HCT116 (cell line): ENCODE measurements around the gene IL10RB. TPM values are rescaled to one million over a fixed set of nuclear protein-coding genes. Genes with fewer than 3 reads are reported as not detected.

Experiments
- ATAC-seq: fragments of 200-7000 bp; cut with Tn5 transposase; 2 replicates; pipeline ENCODE4 v1.9.1; 2020; ENCODE audit warnings: mild to moderate bottlenecking, moderate library complexity
- BruUV-seq: library from RNA; stranded (reverse); fragments of 400-500 nt; replicated peaks from 2 replicates; lab custom pipeline; 2021; lab: Mats Ljungman, UMichigan
- CTCF ChIA-PET: fragments of 300-600 bp; sonication (Branson Sonifier 250); formaldehyde crosslinking; loops from one replicate; lab custom pipeline; 2021; ENCODE audit warnings: antibody characterized with exemption; lab: Charles Lee
- POLR2A ChIA-PET: fragments of 300-600, 350-600 bp; sonication (Branson Sonifier 250); formaldehyde crosslinking; loops from one replicate; lab custom pipeline; 2021; ENCODE audit warnings: antibody characterized with exemption; lab: Charles Lee
- RAD21 ChIA-PET, 2 experiments: fragments of 300-600 bp; sonication (Branson Sonifier 250); formaldehyde crosslinking; loops; one replicate each; lab custom pipeline; 2023; ENCODE audit warnings: low total read pairs in 2 of 2; ENCODE audit not compliant: uncharacterized antibody in 2 of 2, unreplicated experiment in 2 of 2, low non-redundant PET in 1 of 2; lab: Charles Lee
- DNase-seq: peaks from one replicate; pipeline ENCODE4 v3.0.0-alpha.2; 2010; ENCODE audit warnings: low read depth, low spot score
- H2AFZ ChIP-seq: fragments of 200-600 bp; shearing (Covaris generic), sonication (generic); 2 replicates; pipeline ENCODE4 v1.6.1; 2017; ENCODE audit warnings: low read depth, mixed run types, mixed read lengths, antibody characterized with exemption, low read length; ENCODE audit not compliant: poor library complexity, severe bottlenecking
- H3K27ac ChIP-seq: 2 replicates; pipeline ENCODE4 v1.5.1; 2012; ENCODE audit warnings: low read depth, low read length
- H3K27me3 ChIP-seq: fragments of 200-600 bp; sonication (generic); 2 replicates; pipeline ENCODE4 v1.6.1; 2016; ENCODE audit warnings: mixed run types, low read length, mixed read lengths; ENCODE audit not compliant: insufficient read depth
- H3K36me3 ChIP-seq, 2 experiments: fragments of 200-500 bp in 1 of 2; fragments of 200-600 bp in 1 of 2; sonication (Bioruptor generic) in 1 of 2; sonication (generic) in 1 of 2; 2 replicates each; pipeline versions ENCODE4 v1.5.1 to v1.6.1; 2014 to 2016; ENCODE audit warnings: low read length in 2 of 2, inconsistent platforms in 1 of 2, mixed read lengths in 1 of 2, mixed run types in 1 of 2; ENCODE audit not compliant: insufficient read depth in 2 of 2, control insufficient read depth in 1 of 2
- H3K4me1 ChIP-seq, 2 experiments: fragments of 200-600 bp in 1 of 2; sonication (generic) in 1 of 2; 2 replicates each; pipeline versions ENCODE4 v1.5.1 to v1.6.1; 2012 to 2017; ENCODE audit warnings: low read length in 2 of 2, inconsistent platforms in 1 of 2, mild to moderate bottlenecking in 1 of 2, mixed read lengths in 1 of 2, mixed run types in 1 of 2, moderate library complexity in 1 of 2; ENCODE audit not compliant: insufficient read depth in 2 of 2, control insufficient read depth in 1 of 2
- H3K4me2 ChIP-seq: fragments of 200-600 bp; sonication (generic); 2 replicates; pipeline ENCODE4 v1.6.1; 2017; ENCODE audit warnings: mixed run types, low read length, mixed read lengths
- H3K4me3 ChIP-seq, 2 experiments: fragments of 200-600 bp in 1 of 2; sonication (generic) in 1 of 2; replicated peaks in 1 of 2; 2 replicates each; pipeline ENCODE4 v1.5.1; 2011 to 2016; ENCODE audit warnings: low read length in 2 of 2, control low read depth in 1 of 2, low read depth in 1 of 2, mild to moderate bottlenecking in 1 of 2, mixed read lengths in 1 of 2, mixed run types in 1 of 2
- H3K79me2 ChIP-seq: fragments of 200-600 bp; sonication (generic); 2 replicates; pipeline ENCODE4 v1.6.1; 2017; ENCODE audit warnings: mild to moderate bottlenecking, mixed run types, low read length, moderate library complexity, mixed read lengths; ENCODE audit not compliant: insufficient read depth
- H3K9ac ChIP-seq: fragments of 200-600 bp; sonication (generic); 2 replicates; pipeline ENCODE4 v1.6.1; 2016; ENCODE audit warnings: low read length, mixed read lengths
- H3K9me2 ChIP-seq: fragments of 200-600 bp; sonication (generic), shearing (Covaris generic); 2 replicates; pipeline ENCODE4 v1.6.1; 2017; ENCODE audit warnings: mixed run types, mild to moderate bottlenecking, moderate library complexity; ENCODE audit not compliant: insufficient read depth
- H3K9me3 ChIP-seq, 2 experiments: fragments of 200-500 bp in 1 of 2; fragments of 200-600 bp in 1 of 2; sonication (Bioruptor generic) in 1 of 2; sonication (generic) in 1 of 2; 2 replicates each; pipeline ENCODE4 v1.6.1; 2014 to 2017; ENCODE audit warnings: low read length in 2 of 2, mixed read lengths in 2 of 2, inconsistent platforms in 1 of 2, low read depth in 1 of 2, mild to moderate bottlenecking in 1 of 2, mixed run types in 1 of 2, moderate library complexity in 1 of 2; ENCODE audit not compliant: control insufficient read depth in 1 of 2, insufficient read depth in 1 of 2
- H4K20me1 ChIP-seq: fragments of 200-600 bp; sonication (generic), shearing (Covaris generic); 2 replicates; pipeline ENCODE4 v1.6.1; 2017; ENCODE audit warnings: mixed run types, mild to moderate bottlenecking, moderate library complexity; ENCODE audit not compliant: insufficient read depth
- CEBPB ChIP-seq: IDR thresholded peaks from 2 replicates; pipeline ENCODE4 v1.6.1; 2012; ENCODE audit warnings: low read depth
- CTCF ChIP-seq, 3 experiments: fragments of 200-600 bp in 1 of 3; sonication (generic) in 1 of 3; IDR thresholded peaks in 2 of 3; conservative IDR thresholded peaks in 1 of 3; 2 replicates each; pipeline ENCODE4 v1.5.1; 2012 to 2017; ENCODE audit warnings: low read depth in 2 of 3, low read length in 2 of 3, antibody characterized with exemption in 1 of 3, borderline replicate concordance in 1 of 3, control low read depth in 1 of 3, mild to moderate bottlenecking in 1 of 3, mixed read lengths in 1 of 3, mixed run types in 1 of 3, moderate library complexity in 1 of 3; ENCODE audit not compliant: insufficient read depth in 1 of 3
- FOSL1 ChIP-seq: IDR thresholded peaks from 2 replicates; pipeline ENCODE4 v1.6.1; 2012; ENCODE audit warnings: low read depth
- SRF ChIP-seq: IDR thresholded peaks from 2 replicates; pipeline ENCODE4 v1.6.1; 2012; ENCODE audit warnings: low read depth
- intact Hi-C: fragments of 100-400 bp; cut with micrococcal nuclease; formaldehyde crosslinking; loops from 2 replicates; pipeline ENCODE4 v1.10.0; 2022
- total RNA-seq: library from RNA; stranded (reverse); gene quantifications from one replicate; pipeline ENCODE4 v1.2.1, GENCODE V29; 2021; ENCODE audit not compliant: unreplicated experiment

The IL10RB gene
- total RNA-seq, 1 experiment from 2014 or later: 13.7 TPM

GRCh38 chr21:33237486-33237885, 28.7 kb upstream of the IL10RB start:
- Histone ChIP-seq H3K9ac (no peak overlapping the region), H3K4me1 (no peaks in the 10 kb centered on the region), H3K4me3 (no peak overlapping the region), H3K9me2 (no peaks in the 10 kb centered on the region), H3K27me3 (no peaks in the 10 kb centered on the region), H3K27ac (no peak overlapping the region), H3K36me3 (no peaks in the 10 kb centered on the region), H4K20me1 (no peaks in the 10 kb centered on the region), H3K4me2 (no peak overlapping the region), H3K79me2 (no peaks in the 10 kb centered on the region; the same call in 1 of the 2 replicates), H2AFZ (no peak overlapping the region), H3K9me3 (no peaks in the 10 kb centered on the region)
- TF ChIP-seq CTCF (IDR thresholded peaks at IDR 0.05 in 2 of 3, conservative IDR thresholded peaks at IDR 0.05 in 1 of 3; ENCODE audit: borderline replicate concordance in 1 of 3, insufficient read depth in 1 of 3, low read depth in 2 of 3, low read length in 2 of 3) (no peak), CEBPB (no peak), SRF (no peak)
- no peak for DNase-seq
- intact Hi-C loops: no loop called here
- RAD21 ChIA-PET: no interaction called here
- no TSS peak for BruUV-seq
- CTCF ChIA-PET: no interaction called here
- no peak for ATAC-seq
- POLR2A ChIA-PET: no interaction called here

GRCh38 chr21:33238146-33238545, 28.0 kb upstream of the IL10RB start:
- ChIA-PET RAD21 (no interaction called here), POLR2A (no interaction called here), CTCF (no interaction called here)
- H3K27ac ChIP-seq: no peak overlapping the region
- no peaks in the 10 kb centered on the region for H3K36me3 ChIP-seq
- intact Hi-C loops: no loop called here
- H3K4me3 ChIP-seq: no peak overlapping the region
- ATAC-seq (no peak), DNase-seq (no peak)
- no peaks in the 10 kb centered on the region; the same call in 1 of the 2 replicates for H3K79me2 ChIP-seq
- no peak overlapping the region for H3K9ac ChIP-seq
- H3K4me1 ChIP-seq: no peaks in the 10 kb centered on the region
- no peaks in the 10 kb centered on the region for H3K9me2 ChIP-seq
- H3K4me2 ChIP-seq: no peak overlapping the region
- H3K9me3 ChIP-seq: no peaks in the 10 kb centered on the region
- H2AFZ ChIP-seq: no peak overlapping the region
- no TSS peak for BruUV-seq
- H3K27me3 ChIP-seq: no peaks in the 10 kb centered on the region
- no peaks in the 10 kb centered on the region for H4K20me1 ChIP-seq
- no peak for TF ChIP-seq FOSL1
